ENCODE results near the gene SMPD4.
"Not testable (repeated sequence)": the region's sequence is repeated elsewhere in the genome, so short reads cannot be mapped to it uniquely, and the experiment has no call there.

The SMPD4 gene

DNA sequence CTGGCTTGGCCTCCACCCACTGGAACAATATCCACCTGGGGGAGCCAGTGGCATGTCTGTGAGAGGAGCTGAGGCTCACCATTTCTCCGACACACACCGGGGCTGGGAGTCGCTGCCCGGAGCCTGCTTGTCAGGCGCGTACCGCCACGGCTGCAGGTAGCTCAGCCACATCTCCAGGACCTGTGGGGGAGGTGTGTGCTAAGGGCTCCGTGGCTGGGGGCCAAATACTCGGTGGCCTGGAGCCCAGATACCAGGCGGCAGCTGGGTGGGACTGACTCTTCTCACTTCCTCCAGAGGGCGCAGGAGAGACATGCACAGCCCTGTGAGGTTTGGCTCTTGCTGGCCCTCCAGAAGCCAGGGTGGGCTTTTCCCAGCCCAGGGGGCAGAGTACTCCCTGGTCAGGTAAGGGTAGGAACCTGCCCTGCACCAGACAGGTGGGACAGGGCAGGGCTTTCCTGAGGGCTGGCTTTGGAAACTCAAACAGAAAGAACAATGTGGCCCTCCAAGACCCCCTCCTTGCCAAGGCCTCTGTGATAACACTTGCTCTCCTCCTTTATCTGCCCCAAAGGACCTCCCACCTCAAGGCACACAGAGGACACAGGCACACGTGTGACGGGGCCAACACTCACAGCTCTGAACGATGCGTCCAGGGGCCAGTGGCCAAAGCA lies 25.3 kb downstream of the SMPD4 start:
- DNase-seq = peak; percentile 93

DNA sequence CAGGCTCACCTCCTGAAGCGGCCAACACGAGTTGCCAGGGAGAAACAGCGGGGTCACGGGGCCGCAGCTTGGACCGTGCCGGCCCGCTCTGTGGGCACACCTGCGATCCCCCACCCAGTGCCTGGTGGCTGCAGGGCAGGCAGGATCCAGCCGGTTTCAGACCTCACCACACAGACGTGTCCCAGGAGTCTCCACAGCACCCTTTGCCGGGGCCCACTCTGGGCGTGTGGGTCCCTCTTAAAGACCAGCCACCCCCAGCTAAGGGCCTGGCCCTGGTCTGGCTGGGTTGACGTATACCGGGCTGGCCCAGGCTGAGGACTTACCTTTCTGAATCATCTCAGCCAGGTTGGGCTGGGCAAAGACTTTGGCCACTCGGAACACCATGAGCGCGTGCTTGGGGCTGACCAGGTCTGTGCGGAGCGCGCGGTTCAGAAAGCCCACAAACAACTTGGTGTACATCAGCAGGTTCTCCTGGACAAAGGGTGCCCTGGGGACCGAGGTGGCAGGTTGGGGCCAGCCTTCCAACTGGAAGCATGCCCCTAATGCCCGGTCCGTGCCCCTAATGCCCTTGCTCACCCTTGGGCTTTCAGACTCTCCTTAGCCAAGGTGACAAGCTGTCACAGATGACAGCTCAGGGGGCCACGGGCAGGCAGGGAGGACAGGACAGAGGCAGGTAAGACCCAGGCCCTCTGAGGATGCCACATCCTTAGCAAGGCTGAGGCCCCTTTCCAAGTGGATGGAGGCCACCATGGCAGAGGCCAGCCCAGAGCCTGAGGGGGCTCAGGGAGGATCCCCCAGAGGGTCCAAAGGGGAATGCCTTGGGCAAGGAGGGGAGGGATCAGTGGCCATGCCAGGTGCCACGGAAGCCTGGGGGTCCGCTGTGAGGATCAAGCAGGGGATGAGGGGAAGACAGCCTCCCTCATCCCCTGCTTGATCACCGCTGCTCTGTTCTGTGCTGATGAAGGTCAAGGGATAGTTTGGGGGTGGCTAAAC lies 26.3 kb downstream of the SMPD4 start:
- no peak for DNase-seq

DNA sequence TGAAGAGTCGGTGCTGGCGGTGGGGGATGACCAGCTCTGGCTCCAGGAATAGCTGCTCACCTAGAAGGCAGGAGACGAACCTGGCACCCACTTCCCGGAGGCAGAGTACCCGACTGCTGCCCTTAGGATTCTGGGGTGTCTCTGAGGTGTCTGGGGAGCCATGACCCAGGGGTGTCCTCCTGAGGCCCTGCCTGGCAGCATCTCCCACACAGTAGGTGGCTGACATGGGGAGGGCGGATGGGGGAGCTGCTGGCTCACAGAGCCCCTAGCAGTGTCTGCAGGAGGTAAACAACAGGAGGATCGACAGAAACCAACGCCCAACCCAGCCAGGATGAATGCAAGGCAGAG lies 27.0 kb downstream of the SMPD4 start:
- DNase-seq = not testable (repeated sequence)

DNA sequence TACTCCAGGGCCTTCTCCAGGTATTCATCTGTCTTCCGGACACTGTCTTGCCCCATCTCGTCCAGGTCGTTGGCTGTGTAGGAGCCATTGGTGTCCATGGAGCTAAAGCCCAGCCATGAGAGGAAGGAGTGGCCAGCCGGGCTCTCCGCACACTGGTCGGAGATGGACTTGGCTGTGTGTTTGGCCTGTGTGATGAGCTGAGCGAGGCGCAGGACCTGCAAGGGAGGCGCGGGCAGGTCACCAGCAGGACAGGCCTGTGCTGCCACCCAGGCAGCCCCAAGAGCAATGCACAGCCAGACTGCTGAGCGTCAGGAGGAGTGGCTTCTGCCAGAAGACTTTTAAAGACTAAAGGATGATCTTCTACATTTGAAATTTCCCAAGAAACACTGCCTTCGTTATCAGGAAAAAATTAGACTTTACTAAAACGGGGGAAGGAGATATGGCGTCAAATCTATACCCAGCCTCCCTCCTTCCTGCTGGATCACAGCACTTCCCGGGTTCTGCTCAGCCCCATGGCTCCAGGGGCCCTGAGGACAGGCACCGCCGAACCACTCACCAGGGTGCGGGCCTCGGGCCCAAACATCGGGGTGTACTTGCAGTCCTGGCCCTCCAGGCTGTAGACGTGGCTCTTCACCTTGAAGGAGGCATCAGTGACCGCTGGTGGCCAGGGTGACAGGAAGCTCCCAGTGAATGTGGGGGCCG lies 27.5 kb downstream of the SMPD4 start:
- DNase-seq = not testable (repeated sequence)

DNA sequence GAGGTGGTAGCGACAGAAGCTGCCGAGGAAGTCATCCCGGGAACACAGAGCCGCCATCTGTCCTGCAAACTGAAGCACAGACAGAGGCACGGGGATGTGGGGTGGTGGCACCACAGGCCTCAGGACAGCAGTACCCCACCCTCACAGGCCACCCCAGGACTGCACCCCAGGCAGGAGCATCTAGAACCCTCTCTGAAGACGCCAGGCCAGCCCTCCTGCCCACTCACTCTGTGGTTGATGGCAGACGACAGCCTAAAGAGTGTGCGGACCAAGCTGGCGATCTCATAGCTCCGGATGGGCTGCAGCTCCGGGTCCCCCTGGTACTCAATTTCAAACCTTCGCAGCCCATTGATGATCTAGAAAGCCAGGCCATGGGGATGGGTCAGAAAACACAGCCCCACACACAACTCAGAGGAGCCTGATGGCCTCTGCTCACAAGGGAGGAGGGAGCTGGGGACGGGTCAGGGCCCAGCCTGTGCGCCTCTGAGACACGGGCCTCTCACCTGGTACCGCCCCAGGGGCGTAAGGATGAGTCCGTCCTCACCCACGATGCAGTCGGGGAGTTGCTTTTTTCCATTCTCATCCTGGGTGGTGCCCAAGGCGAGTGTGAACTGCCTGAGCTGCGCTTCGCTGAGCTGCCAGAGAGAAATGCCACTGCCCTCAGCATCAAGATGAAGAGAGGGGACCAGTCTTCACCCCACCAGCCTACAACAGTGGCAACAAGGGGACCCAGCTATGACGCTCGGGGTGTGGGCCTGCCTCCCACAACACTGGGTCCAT lies 28.4 kb downstream of the SMPD4 start:
- no peak for DNase-seq

DNA sequence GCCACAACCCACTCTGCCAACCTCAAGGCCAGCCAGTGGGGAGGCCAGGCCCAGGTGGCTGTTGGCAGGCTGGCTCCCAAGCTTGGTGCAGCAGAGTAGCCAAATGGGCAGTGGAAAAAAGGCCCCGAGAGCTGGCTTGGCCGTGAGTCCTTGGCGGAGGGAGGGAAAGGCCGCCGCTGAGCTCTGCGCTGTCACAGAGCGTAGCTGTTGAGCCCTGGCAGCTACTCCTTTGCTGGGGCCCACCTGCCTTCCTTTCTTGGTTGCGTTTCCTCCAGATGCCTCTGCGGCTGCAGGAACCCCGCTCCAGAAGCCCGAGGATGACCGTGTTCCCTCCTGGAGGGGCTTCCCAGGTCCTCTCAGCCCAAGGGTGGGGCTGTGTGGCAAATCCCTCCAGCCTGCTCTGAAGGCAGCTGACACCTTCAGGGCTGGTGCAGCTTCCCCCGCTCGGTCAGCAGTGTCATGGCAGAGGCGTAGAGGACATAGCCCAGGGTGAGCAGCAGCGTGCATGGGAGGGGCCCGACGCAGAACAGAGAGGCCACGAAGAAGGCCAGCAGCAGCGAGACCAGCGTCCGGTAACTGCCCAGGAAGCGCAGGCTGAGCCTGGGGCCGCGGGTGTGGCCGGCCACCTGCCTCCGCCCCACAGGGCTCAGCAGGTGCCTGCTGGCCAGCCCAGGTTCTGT lies 29.1 kb downstream of the SMPD4 start:
- DNase-seq = not testable (repeated sequence)

DNA sequence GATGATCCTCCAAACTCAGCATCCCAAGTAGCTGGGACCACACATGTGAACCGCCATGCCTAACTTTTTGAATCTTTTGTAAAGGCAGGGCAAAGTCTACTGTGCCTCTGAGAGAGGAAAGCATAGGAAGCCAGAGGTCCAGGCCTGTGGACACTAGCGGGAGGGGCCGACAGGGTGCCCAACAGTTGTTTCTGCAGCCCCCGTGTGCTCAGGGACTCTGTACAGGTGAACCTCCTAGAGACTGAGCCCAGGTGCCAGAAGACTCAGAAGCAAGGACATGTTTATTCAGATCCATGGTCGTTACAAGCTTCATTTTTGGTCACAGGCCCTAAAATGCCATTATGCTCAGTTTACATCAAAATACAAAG lies 30.3 kb downstream of the SMPD4 start:
- not testable (repeated sequence) for DNase-seq

DNA sequence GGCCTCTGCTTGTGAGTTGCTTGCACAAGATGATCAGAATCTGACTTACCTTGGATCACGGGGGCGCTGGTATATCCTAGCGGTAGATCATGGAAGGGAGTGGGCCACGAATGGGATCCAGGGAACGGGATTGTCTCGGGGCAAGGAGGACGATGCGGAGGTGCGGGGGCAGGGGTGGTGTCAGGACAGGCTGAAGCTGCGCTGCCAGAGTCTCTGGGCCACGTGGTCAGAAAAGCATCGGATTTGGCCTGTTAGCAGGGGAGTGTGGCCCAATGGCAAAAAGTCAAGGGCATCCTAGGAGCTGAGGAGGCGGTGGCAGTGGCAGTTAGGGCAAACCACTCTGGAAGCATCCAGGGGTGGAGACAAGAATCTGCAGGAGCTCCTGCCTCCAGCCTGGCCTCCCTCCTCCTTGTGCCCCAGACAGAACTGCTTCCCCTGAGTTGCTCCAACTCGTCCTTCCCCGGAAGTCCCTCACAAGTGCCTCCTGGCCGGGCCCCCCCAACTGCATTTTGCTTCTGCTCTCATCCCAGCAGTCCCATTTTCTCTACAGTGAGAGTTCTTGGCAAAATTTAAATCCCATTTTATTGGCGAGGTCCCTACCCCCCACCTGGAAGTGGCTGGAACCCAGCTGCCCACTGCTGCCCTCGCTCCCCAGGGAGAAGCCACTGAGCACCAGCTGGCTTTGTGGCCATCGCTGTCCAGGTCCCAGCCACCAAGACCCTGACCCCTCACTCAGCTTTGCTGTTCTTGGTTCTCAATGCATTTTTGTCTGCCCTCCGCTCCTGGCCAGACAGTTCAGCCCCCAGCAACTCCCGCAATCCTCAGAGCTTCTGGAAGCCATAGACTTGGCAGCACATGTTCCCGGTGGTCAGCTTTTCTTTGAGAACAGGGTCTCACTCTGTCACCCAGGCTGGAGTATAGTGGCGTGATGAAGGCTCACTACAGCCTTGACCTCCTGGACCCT lies 30.9 kb downstream of the SMPD4 start:
- DNase-seq = no peak

DNA sequence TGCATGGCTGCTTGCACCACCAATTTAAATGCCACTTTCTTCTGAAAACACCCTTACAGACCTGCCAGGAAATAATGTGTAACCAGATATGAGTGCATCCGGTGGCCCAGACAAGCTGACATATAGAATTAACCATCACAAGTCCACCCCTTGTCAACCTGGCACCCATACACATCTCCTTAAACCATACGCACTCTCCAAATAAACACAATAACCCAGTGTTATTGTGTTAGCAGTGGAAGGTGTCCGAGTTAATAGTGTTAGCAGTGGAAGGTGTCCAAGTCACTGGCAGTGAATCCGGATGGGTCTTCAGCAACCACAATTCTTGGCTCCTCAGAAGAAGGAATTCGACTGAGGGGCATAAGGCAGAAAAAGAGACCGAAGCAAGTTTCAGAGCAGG lies 32.9 kb downstream of the SMPD4 start:
- DNase-seq = not testable (repeated sequence)

DNA sequence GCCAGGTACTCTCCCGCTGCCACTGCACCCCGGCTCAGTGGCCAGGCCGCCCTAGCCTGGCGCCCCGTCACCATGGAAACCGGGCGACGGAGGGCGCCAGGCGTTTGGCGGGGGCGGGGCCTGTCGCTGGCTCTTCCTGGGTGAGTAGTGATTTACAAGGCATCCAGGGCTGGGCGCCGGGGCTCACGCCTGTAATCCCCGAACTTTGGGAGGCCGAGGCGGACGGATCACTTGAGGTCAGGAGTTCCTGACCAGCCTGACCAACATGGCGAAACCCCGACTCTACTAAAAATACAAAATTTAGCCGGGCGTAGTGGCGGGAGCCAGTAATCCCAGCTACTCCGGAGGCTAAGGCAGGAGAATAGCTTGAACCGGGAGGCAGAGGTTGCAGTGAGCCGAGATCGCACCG lies 36.4 kb downstream of the SMPD4 start, which contains the start of gene CCDC74B:
CCDC74B (minus strand) TSS at position 107 of the 409 bp plus-strand sequence. CDS start 116 bp downstream, outside the sequence.
- peak; percentile 78 for DNase-seq

DNA sequence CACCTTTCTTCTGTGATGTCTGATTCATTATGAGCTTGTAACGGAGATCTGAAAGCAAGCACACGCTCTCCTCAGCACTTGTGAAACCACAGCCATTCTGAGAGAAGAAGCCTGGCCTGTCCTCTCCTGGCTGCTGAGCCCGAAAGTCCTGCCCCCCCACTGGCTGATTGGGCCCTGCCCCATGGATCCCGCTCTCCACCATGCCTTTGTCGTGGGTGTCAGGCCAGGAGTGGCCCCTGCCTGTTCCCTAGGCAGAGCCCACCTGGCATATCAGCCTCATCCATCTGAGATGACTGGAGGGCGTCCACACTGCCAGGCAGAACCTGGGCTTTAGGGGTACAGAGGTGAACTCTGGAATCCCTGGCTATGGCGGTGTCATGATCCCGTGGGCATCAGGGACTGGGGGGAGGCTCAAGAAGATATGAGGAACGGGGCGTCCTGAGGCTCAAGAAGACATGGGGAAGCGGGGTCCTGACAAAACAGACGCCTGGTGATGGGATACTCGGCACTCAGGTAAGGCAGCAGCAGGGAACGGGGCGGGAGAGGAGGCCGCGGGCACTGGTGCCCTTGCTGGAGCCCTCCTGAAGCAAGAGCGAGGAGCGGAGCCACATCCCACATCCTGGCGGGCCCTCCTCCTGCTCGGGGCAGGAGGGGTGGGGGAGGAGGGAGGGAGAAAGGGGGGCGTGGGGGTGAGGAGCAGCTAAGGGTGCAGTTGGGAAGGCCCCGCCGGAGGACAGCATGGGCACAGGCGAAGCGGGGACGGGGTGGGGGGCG lies 37.9 kb downstream of the SMPD4 start:
- DNase-seq = not testable (repeated sequence)

DNA sequence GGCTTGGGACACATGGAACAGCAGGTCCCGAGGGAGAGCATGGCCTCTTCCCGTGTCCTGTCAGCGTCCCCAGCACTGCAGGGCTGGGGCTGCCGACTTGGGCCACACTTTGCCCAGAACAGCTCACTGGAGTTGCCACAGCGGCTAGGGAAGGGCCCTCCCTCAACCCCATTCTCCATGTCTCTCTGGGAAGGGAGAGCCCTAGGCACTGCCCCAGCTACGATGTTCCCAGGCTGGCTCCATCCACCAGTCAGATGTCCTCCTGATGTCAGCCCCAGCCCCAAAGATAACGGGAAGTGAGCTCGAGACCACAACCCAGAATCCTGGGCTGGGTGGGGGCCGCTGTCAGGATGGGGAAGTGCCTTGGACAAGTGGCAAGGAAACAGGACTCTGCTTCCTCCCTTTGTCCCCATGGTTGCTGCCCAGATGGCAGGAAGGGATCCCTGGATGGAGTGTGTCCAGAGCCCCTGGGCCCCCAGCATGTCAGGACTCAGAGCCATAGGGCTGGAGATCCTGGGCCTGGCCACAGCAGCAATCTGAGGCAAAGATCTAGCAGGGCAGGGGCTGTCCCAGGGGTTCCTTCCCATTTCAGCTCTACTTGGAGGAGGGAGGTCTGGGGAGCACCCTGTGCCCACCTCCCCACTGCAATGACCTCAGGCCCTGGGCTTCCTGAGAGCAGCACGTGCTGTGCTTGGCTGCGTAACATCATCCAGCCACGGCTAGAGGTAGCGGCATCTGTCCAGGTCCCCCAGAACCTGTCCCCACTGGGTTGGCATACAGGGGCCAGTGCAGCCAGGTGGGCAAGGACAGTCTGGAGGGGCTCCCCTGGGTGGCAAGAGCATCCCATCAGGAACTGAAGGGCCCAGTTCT lies 38.8 kb downstream of the SMPD4 start:
- not testable (repeated sequence) for DNase-seq

DNA sequence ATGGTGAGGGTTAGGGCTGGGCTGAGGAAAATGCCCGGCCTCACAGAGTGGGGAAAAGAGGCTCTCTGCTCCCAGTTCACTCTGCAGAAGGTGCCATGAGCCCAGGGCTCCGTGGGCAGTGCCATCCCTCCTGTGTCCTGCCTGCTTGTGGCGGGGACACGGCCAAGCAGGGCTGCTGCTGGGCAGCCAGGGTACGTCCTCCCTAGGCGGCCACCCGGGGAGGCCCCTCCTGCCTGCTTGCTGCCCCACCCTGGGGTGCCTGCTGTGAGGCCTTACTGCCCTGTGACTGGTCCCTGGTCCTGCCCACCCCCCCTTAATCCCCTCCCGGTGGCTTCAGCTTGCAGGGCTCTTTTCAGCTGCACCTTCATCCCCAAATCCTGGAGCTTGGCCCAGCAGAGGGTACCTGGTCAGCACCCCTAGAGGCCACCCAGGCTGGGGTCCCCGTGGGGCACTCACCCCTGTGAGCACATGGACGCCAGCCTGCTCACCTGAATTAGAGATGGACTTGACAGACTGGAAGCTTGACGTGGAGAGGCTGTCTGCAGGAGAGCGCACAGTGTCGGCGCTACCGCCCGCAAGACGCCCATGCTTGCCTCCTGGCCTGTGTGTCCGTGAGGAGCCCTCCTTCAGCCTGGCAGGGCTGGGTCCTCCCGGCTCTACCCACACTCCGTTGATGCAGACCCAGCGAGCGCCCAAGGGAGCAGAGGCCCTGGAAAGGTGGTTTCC lies 39.6 kb downstream of the SMPD4 start:
- DNase-seq = not testable (repeated sequence)

DNA sequence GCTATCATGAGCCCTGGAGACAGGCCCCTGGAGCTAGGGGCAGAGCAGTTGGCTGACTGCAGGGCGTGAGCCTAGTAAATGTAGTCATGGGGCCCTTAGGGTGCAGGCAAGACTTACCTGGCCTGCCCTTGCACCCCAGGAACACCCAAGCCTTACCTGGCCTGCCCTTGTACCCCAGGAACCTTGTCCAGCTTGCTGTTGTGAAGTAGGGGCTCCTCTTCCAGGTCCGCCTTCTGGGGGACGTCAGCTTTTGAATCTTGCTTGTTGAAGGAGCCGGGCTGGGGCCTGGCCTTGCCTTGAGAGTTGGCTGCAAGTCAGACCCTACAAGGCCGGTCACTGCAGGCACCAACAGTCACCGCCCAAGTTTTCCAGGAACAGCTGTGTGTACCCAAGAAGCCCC lies 40.4 kb downstream of the SMPD4 start:
- not testable (repeated sequence) for DNase-seq

DNA sequence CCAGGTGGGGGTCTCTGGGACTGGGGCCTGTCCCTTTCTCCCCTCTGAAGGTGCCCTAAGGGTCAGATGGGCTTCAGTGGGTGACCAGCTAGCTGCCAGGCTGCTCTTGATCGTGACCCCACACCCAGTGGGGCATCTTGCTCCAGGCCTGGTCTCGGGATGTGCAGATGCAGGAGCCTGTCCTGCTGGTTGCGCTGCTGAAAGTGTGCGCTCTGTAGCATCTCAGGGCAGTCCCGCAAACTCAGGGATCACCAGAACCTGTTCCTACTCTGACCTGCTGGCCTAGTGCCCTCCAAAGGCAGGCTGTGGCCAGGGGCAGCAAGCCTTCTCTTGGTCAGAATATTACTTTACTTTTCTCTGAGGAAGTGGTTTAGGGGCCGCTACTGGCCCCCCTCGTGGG lies 40.9 kb downstream of the SMPD4 start:
- DNase-seq = not testable (repeated sequence)

DNA sequence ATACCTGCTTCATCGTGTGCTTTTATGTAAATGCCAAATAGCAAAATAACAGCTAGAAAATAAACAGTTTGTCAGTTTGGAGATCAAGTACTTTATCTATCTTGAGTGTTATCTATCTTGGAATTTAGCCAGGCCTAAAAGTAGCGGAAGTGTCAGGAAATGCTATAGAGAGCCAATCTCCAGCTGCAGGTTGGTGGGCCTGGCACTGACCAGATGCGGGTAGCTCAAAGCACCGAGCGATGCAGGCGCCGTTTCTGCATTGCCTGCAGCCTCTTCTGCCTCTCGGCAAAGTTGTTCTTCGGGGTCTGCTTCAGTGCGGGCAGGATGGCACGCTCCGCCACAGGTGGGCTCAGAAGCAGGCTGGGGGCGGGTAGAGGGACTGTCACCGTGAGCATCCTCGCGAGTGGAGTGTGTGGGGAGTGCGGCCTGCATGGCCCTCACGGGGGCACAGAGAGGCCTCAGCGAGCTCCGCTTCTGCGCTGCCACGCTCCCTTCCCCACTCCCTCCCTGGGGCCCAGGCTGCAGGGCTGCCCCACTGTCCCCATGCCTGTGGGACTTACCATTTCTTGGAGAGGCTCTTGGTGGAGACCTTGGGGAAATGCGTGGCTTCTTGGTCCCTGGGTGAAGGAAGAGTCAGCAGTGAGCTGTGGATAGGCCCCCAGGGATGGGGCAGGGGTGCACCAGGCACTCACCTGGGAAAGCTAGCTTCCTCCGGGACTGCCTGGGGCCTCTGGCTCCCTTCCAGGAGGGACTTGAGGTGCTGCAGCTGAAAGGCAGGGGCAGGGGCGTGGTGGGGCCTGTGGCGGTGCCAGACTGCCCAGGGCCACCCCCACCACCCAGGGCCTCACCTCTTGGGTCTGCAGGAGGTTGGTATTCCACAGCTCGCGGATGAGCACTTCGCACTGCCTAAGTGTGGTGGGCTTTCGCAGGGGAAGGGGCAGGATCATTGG lies 41.8 kb downstream of the SMPD4 start:
- not testable (repeated sequence) for DNase-seq

DNA sequence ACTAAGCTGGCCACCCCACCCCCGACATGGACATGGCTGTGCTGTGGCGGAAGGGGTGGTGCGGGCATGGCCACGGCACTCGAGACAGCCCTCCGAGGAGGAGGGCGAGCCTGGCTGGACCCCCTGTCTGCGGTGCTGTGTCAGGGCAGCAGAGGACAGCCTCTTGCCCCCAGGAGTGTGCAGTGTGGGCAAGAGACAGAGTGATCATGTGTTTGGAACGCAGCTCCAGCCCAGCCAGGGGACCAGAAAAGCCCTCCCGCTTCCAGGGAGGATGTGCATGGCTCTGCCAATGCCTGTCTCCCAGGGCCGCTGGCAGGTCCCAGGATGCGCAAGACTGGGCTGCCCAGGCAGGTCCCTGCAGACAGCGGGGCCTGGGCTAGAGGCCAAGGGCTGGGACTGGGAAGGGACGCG lies 42.6 kb downstream of the SMPD4 start:
- DNase-seq = not testable (repeated sequence)
